HG03196 (cell line): ENCODE results near the gene HMCN2.

Source experiments
- ATAC-seq: cut with Tn5 transposase; IDR thresholded peaks from one replicate; pipeline ENCODE4 v1.9.1; 2021; ENCODE audit not compliant: unreplicated experiment

Gene HMCN2

DNA sequence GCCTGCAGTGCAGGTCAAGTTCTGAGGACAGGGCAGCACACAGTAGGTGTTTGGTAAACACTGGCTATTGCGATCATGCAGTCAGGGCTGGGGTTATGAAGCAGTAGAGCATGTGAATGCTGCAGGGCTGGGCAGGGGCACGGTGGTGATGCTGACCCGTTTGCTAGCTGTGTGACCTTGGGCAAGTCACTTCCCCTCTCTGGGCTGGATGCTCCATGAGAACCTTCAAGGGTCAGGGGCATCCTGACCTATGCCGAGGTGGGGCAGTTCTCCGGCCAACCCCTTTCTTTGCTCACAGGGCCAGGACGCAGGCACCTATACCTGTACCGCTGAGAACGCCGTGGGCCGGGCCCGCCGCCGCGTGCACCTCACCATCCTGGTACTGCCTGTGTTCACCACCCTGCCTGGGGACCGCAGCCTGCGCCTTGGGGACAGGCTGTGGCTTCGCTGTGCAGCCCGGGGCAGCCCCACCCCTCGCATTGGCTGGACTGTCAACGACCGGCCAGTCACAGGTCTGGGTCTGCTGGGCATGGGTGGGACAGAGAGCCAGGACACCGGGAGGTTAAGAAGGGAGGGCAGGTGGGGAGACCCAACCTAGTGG, 140.2 kb downstream of the HMCN2 start:
- no peak for ATAC-seq

DNA sequence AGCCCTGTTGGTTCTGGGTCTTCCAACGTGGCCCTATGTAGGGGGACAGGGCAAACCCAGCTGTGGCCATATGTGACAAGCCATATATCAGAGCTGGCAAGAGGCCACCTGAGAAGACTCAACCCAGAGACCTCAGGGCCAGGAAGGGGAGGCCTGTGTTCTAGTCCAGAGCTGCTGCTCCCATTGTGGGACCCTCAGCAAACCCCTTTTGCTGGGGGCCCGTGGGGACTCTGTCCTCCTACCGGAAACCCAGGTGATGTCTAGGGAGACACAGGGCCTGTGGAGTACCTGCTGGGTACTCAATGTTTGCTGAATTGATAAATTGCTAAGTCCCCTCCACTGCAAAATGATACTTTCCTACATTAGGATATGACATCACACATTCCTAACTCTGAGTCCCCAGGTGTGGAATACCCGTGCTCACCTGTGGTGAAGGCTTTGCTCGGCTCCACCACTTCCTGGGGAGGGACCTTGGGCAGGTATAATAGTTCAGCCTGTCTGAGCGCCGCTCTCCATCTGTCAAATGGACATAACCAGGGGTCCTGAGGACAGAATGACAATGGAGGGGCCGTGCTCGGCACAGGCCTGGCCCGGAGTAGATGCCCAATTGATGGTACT, 140.8 kb downstream of the HMCN2 start:
- ATAC-seq: no peak

DNA sequence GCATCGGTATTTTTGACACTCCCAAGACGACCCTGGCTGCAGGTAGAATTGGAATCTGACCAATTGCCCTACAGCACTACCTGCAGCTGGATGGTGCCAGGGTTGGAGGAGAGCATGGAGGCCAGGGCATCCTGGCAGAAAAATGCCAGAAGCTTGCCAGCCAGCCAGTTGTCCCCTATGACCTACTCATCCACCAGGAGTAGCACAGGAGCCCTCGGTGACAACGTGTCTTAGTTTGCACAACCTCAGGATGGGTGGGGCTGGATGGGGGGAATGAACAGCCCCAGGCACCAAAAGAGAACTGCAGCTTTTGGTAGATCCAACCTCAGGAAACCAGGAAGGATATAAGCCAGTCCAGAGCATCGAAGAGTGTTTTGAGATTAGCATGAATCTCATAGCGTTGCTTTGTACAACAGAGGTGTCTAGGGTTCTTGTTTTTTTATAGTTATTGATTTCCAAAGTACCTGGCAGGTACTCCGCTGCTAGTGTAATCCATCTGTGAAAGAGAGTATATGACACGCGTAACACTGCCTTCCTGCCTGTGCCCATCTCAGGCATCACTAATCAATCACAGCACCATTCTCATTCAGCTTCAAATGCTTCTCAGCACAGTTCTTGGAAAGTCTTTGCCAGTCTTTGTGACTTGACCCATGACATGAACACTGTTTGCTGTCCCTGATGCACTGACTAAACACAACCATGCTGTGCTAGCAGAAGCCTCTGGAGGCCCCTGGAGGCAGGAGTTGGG, 142.5 kb downstream of the HMCN2 start:
- no peak for ATAC-seq

DNA sequence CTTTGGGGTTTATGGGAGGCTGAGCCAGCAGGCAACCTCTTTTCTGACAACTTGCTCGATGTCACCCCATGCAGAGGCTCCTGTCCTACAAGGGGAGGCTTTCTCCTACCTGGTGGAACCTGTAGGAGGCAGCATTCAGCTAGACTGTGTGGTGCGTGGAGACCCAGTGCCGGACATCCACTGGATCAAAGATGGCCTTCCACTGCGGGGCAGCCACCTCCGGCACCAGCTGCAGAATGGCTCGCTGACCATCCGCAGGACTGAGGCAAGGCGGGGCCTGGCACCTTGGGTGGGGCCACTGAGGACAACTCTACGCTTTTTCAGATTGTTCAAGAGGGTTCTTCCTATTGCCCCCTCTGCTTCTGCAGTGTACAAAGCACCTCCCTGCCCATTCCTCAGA, 143.1 kb downstream of the HMCN2 start:
- ATAC-seq: no peak

DNA sequence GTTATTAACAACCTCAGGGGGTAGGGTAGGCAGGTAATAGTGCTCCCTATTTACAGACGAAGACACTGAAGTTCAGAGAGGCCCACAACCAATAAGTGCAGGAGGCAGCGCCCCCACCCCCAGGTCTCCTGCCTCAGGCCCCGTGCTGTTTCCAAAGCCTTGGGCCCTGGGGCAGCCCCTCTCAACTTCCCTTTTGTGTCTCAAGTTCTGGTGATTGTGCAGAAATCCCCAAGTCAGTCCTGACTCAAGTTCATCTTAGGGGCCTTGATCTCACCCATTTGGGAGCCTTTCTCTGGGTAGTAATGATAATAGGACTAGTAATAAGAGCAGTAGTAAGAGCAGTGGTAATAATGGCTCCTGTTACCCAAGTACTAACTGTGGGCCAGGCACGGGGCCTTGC, 143.7 kb downstream of the HMCN2 start:
- ATAC-seq: no peak

DNA sequence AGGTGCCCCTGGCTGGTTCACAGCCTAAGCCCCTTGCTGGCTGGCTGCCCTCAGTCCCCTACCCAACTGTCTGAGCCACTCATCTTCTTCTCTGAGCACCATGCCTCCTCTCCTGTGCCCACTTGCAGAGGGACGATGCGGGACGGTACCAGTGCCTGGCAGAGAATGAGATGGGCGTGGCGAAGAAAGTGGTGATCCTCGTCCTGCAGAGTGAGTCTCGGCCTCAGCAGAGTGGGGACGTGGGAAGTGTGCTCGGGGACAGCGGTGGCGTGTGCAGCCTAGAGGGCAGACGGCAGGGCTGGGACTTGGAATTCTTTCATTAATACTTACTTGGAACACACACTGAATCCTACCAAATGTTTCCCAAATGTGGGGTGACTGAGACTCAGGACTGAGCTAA, 144.9 kb downstream of the HMCN2 start:
- ATAC-seq: no peak

DNA sequence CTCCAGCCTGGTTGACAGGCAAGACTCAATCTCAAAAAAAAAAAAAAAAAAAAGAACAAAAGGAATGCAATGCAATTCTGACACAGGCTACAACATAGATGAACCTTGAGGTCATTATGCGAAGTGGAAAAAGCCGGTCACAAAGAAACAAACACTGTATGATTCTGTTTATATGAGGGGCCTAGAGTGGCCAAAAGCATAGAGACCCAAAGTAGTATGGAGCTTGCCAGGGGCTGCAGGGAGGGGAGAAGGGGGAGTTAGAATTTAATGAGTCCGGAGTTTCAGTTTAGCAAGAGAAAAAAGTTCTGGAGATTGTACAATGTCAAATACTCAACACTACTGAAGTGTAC, 146.0 kb downstream of the HMCN2 start:
- ATAC-seq: no peak

DNA sequence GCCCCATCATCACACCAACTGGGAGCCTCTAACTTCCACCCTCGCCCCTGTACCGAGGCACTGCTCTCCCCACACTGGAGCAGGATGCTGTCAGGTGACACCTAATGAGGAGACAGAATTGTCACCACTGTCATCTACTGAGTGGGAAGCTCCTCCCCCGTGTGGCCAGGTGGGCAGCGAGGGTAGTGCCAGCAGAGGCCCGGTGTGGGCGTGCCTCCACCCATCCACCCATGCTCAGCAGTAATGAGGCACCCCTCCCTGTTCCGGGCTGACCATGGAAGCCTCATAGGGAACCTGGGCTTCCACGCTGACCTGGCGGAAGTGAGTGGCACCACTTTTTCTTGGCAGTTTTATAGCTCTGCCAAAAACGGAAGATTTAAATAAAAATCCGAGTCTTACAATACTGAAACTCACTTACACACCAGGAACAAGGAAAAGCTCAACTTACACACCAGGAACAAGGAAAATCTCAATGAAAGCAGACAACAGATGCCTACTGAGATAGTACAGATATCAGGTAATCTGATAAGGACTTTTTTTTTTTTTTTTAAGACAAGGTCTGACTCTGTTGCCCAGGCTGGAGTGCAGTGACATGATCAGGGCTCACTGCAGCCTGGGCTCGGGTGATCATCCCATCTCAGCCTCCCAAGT, 148.6 kb downstream of the HMCN2 start:
- ATAC-seq: no peak

DNA sequence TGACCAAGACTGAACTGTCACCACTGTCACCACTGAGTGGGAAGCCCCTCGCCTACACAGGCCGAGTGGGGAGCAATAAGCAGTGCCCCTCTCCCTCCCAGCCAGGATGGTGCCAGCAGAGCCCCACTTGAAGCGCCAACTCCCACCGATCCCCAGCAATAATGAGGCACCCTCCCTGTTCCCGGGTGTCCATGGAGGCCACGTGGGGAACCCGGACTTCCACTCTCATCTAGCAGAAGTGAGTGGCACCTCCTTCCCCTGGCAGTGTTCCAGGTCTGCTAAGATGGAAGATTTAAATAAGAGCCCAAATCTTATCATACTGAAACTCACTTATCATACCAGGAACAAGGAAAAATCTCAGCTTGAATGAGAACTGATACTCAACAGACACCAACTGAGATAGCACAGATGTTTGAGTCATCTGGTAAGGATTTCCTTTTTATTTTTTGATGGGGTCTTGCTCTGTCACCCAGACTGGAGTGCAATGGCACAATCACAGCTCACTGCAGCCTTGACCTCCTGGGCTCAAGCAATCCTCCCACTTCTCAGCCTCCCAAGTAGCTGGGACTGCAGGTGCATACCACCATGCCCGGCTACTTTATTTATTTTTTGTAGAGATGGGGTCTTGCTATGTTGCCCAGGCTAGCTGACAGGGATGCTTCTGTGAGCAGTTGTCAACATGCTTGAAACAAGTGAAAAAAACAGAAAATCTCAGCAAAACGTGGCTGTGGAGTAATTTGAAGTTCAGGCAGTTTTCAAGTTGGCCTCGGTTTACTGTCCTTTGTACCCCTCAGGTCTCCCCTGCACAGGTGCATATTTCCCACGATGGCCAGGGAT, 149.6 kb downstream of the HMCN2 start:
- no peak for ATAC-seq

DNA sequence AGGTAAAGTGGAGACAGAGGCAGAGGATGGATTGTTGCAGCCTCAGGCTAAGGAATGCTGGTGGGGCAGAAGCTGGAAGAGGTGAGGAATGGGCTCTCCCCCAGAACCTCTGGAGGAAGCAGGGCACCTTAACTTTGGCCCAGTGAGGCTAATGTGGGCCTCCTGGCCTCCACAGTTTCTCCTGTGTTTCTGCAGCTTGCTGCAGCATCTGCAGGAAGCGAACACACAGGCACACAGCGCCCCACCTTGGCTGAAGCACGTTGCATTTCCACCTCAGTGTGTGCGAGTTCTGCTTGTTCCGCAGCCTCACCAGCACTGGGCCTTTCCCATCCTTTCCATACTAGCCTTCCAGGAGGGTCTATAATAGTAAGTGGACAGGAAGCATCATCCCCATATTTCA, 152.0 kb downstream of the HMCN2 start:
- no peak for ATAC-seq

DNA sequence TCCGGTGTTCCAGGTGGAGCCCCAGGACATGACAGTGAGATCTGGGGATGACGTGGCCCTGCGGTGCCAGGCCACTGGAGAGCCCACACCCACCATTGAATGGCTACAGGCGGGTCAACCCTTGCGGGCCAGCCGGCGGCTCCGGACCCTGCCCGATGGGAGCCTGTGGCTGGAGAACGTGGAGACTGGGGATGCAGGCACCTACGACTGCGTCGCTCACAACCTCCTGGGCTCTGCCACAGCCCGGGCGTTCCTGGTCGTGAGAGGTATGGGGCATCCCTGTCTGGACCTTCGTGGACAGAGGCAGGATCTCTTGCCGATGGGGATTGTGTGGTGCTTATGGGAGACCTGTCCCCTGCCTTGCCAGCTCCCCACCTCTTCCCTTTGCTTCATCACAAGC, 153.2 kb downstream of the HMCN2 start:
- ATAC-seq: no peak

DNA sequence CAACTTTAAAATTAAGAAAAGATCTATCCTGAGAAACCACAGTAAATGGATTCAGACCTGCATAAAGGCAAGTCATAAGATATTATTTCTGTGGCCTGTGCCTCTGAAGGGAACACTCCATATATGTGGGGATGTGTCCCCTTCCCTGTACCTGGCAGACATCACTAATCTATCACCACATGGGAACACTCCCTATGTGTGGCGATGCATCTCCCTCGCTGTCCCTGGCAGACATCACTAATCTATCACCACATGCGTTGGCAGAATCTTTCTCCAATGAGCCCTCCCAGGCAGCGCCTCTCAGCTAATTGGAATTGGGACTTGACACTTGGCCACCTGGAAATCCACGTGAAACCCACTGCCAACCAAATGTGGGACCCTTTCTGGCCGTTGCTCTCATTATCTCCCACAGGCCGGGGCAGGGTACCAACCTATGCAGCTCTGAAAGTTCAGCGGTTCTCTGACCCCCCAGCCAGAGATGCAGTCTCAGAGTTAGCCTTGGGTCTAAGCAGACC, 154.0 kb downstream of the HMCN2 start:
- ATAC-seq: no peak

DNA sequence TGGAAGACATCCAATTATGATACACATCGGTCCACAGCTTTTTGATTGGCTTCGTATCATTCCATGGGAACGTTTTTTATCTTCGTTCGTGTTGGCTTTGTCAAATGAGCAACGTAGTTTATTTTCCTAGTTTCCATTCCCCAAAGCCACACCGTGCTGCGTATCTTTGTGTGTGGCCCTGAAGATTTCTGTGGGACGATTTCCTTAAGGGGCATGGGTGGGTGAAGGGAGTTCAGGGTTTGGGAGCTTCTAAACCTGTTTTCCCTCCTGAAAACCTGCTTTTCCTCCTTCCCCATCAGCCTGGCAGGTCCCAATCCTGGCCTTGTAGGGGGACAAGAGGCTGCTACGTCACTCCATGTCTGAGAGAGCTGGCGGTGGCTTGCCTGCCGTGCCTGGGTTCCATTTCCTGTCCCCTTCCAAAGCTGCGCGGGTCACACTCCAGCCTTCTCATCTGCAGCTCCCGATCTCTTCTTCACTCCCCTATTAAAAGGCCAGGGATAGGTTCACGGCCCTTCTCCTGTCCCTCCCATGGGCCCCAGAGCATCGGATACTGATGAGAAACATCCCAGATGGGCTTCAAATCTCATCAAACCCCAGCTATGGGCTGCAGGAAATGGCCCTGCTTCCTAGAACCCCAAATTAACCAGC, 155.7 kb downstream of the HMCN2 start:
- no peak for ATAC-seq

DNA sequence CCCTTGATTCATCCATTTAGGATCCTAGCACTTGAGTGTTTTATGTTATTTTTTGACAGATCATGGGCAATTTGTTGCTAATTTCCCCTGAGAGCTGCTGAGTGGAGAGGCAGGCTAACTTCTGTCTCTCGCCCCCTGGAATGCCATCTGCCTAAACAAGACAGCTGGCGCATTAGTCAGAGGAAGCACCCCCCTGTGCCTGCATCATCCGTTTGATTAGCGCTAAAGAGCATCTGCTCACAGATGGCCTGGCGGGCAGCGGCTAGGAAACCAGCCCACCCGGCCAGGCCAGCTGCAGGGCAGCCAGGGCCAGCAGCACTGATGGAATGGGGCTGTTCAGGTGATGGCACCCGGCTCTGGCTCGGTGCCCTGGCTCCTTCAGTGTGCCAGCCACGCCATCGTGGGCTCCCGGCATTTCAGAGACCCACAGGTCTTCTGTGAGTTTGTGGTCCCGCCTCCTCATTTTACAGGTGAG, 156.3 kb downstream of the HMCN2 start:
- ATAC-seq: no peak

DNA sequence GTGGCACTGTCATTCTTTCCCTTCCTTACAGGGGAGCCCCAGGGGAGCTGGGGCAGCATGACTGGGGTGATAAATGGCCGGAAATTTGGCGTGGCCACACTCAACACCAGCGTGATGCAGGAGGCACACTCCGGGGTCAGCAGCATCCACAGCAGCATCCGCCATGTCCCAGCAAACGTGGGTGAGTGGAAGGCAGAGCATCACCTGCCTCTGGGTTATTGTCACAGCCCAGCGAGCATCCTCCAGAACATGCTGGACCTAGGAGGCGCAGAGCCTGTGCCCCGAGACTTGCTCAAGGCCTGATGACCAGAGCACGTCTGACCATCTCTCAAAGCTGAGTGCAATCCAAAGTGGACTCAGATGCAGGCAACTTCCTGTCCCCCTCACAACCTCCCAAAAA, 157.0 kb downstream of the HMCN2 start:
- ATAC-seq: no peak

DNA sequence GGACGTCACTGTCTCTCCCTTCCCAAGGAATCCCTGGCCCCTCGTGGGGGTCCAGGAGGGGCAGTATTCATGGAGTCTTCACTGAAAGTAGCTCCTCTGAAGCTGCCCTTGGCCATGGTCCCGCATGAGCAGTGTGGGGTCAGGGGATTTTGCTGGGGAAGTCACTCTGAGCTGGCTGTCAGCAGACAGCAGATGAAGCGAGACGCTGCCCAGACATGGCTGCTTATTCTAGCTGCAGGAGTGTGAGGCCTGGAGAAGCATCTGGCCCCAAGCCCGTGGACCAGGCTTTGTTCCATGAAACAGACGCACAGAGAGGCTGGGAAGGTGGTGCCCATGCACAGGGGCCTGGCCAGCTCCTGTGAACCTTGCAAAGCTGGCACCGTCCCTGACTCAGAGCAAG, 157.7 kb downstream of the HMCN2 start:
- no peak for ATAC-seq

DNA sequence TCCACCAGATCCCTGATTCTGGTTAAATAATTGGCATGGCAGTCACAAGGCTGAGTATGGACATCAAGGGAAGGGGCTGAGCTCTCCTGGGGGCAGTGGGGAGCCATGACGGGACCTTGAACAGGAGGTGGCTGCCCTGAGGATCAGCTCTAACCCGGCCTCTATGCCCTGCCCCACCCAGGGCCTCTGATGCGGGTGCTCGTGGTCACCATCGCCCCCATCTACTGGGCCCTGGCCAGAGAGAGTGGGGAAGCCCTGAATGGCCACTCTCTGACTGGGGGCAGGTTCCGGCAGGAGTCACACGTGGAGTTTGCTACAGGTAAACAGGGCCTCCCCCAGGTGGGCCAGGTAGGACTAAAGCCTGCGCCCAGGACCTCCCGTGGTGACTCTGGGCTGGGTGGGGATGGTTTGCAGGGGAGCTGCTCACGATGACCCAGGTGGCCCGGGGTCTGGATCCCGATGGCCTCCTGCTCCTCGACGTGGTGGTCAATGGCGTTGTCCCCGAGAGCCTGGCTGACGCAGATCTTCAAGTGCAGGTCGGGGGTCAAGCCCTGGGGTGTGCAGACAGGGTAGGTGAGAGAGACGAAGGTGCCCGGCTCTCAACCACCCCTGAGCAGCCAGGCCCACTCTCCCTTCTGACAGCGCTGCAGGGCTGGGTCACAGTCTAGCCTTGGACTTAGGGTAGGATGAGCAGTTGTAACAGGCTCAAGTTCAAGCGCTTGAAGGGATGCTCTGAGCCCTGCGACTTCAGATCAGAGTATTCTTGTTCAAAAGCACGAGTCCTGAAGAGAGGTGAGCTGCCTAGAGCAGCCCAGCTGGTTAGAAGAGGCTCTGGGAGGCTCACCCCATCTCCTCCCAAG, 159.3 kb downstream of the HMCN2 start:
- no peak for ATAC-seq

DNA sequence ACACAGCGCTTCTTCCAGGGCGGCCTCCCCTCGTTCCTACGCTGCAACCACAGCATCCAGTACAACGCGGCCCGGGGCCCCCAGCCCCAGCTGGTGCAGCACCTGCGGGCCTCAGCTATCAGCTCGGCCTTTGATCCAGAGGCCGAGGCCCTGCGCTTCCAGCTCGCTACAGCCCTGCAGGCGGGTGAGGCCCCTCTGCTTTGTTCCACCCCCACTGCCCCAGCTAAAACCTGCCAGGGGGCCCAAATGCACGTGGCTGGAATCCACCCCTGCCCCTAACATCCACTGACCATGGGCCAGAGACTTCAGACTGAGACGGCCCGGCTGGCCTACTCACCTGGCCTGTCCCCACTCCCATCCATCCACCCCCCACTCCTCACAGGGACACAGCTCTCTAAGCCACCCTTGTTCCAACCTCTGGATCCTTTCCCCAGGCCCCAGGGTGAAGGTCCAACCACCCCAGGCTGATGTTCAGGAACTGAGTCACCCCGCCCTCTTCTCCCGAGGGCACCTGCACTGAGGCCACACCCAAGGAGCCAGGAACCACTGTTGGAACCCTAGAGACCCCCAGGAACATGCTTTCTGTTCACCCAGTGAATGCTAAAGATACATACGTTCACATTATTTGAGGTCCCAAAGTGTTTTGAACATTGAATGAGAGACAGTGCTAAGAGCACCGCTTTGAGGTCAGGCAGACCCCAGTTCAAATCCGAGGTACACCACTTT, 160.3 kb downstream of the HMCN2 start:
- no peak for ATAC-seq

DNA sequence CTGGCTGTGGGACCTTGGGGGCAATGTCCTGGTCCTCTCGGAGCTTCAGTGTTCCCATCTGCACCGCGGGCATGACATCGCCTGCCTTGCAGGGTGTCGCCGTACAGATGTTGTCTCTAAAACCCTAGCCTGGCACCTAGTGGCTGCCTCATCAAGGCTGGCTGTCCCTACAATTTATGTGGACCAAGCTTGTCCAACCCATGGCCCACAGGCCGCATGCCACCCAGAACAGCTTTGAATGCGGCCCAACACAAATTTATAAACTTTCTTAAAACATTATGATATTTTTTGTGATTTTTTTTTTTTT, 160.9 kb downstream of the HMCN2 start:
- ATAC-seq: no peak
